ENCODE data around the gene CCDC17.
A peak's percentile ranks its signal among the peaks of the same experiment; 100 is the strongest.
"Not testable (repeated sequence)": the region's sequence is repeated elsewhere in the genome, so short reads cannot be mapped to it uniquely, and the experiment has no call there.

The CCDC17 gene

DNA sequence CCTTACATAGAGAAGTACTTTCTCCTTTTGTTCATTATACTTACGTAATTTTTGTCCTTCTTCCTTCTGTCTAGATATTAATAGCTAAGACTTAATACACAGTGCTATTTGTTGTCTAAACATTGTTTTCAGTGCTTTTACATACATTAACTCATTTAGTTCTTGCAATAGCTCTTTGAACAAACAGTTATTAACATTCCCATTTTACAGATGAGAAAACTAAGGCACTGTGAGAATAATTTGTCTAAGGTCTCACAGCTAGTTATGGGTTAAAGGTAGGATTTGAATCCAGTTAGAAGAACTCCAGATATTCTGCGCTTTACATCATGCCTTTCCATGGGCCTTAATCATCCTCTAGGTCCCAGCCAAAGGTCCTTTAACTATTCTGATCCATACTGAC is 19.6 kb downstream of the CCDC17 start:
- no peak for TF ChIP-seq CTCF (IDR thresholded peaks at IDR 0.05; ENCODE audit: low read length, missing control alignments)
- no peak for DNase-seq (ENCODE audit: low read depth)
- H3K4me3 ChIP-seq (replicated peaks; ENCODE audit: low read depth, low read length): no peak overlapping the region

DNA sequence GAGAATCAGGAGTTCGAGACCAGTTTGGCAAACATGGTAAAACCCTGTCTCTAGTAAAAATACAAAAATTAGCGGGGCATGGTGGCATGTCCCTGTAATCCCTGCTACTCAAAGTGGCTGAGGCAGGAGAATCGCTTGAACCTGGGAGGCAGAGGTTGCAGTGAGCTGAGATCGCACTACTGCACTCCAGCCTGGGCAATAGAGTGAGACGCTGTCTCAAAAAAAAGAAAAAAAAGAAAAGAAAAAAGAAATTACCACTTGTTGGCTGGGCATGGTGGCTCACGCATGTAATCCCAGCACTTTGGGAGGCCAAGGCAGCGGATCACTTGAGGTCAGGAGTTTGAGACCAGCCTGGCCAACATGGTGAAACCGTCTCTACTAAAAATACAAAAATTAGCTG is 27.1 kb downstream of the CCDC17 start:
- not testable (repeated sequence) for H3K4me3 ChIP-seq (replicated peaks; ENCODE audit: low read depth, low read length); DNase-seq (ENCODE audit: low read depth)

- no peak for TF ChIP-seq CTCF (IDR thresholded peaks at IDR 0.05; ENCODE audit: low read length, missing control alignments)
- no peak overlapping the region for H3K4me3 ChIP-seq (replicated peaks; ENCODE audit: low read depth, low read length)
- DNase-seq (ENCODE audit: low read depth): no peak
Measured at GRCh38 chr1:45594412-45594811, 29.4 kb downstream of the CCDC17 start.

DNA sequence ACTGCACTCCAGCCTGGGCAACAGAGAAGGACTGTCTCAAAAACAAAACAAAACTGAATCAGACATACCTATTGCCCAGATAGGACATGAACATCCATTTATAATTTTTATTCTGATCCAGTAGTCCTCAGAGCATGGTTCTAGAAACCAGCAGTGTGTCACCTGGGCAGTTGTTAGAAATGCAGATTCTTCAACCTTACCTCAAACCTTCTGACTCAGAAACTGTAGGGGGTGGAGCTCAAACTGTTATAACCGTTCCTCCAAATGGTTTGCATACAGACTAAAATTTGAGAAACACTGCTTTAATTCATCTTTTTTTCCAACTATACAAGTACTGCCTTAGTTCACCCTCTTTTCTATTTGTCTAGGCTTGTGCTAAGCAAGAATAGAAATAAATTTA is 34.0 kb downstream of the CCDC17 start:
- no peak for DNase-seq (ENCODE audit: low read depth)
- no peak for TF ChIP-seq CTCF (IDR thresholded peaks at IDR 0.05; ENCODE audit: low read length, missing control alignments)
- no peak overlapping the region for H3K4me3 ChIP-seq (replicated peaks; ENCODE audit: low read depth, low read length)

DNA sequence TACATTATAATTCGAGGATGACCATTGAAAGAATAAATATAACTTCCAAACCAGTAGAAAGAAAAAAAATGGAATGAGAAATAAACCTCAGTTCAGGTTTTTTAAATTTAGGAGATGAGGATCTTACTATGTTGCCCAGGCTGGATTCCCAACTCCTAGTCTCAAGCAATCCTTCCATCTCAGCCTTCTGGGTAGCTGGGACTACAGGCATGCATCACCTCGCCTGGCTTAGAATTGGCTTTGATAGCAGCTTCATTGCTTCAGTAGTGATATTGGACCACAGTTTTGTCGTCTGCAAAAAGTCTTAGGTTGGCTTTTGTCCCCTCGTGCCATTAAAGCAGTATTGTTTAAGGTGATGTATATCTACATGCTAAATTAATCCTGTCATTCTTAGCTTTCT is 37.1 kb downstream of the CCDC17 start:
- H3K4me3 ChIP-seq (replicated peaks; ENCODE audit: low read depth, low read length): peak overlapping the region; percentile 38
- TF ChIP-seq CTCF (IDR thresholded peaks at IDR 0.05; ENCODE audit: low read length, missing control alignments): no peak
- DNase-seq (ENCODE audit: low read depth): no peak

- no peak for TF ChIP-seq CTCF (IDR thresholded peaks at IDR 0.05; ENCODE audit: low read length, missing control alignments)
- peak overlapping the region; percentile 100 for H3K4me3 ChIP-seq (replicated peaks; ENCODE audit: low read depth, low read length)
- no peak for DNase-seq (ENCODE audit: low read depth)
Measured at GRCh38 chr1:45585496-45586075, 38.3 kb downstream of the CCDC17 start.

DNA sequence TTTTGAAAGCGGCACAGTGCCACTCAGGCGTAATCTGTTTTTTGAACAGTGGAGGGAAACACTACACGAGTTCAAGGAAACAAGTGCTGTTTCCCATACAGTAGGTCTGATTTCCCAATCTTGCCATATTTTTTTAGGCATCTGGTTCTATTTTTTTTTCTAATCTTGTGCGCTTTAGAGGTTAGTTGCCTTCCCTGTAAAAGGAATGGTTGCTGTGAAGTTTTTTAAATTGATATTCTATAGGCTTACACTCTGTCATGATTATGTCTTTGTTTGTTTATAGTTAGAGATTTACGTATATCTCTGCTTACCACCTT is 38.8 kb downstream of the CCDC17 start:
- no peak for TF ChIP-seq CTCF (IDR thresholded peaks at IDR 0.05; ENCODE audit: low read length, missing control alignments)
- H3K4me3 ChIP-seq (replicated peaks; ENCODE audit: low read depth, low read length): peak overlapping the region; percentile 100
- DNase-seq (ENCODE audit: low read depth): no peak
